WERI-Rb-1 (cell line): ENCODE results near the gene SPDYE3.
A peak's percentile ranks its signal among the peaks of the same experiment; 100 is the strongest.
"Not testable (repeated sequence)": the region's sequence is repeated elsewhere in the genome, so short reads cannot be mapped to it uniquely, and the experiment has no call there.

Source experiments
- DNase-seq: peaks from one replicate; pipeline ENCODE4 v3.0.0-alpha.2; 2020
- H3K27ac ChIP-seq: fragments of 250-450 bp; sonication (Bioruptor Pico); 2 replicates; pipeline ENCODE4 v1.5.1; 2020; ENCODE audit warnings: mild to moderate bottlenecking, moderate library complexity
- H3K27me3 ChIP-seq: fragments of 250-450 bp; sonication (Bioruptor Pico); 2 replicates; pipeline ENCODE4 v1.5.1; 2021; ENCODE audit warnings: mild to moderate bottlenecking, low read depth, moderate library complexity; ENCODE audit not compliant: insufficient read depth, severe bottlenecking
- H3K36me3 ChIP-seq: fragments of 250-450 bp; sonication (Bioruptor Pico); 2 replicates; pipeline ENCODE4 v1.5.1; 2020; ENCODE audit warnings: mild to moderate bottlenecking, moderate library complexity
- H3K4me3 ChIP-seq: 2 replicates; pipeline ENCODE4 v1.5.1; 2011; ENCODE audit warnings: low read depth, mild to moderate bottlenecking, control low read depth, low read length
- H3K9me3 ChIP-seq: fragments of 250-450 bp; sonication (Bioruptor Pico); 2 replicates; pipeline ENCODE4 v1.5.1; 2021; ENCODE audit warnings: mild to moderate bottlenecking, moderate library complexity; ENCODE audit not compliant: severe bottlenecking
- CTCF ChIP-seq: IDR thresholded peaks from 2 replicates; pipeline ENCODE4 v1.5.1; 2011; ENCODE audit warnings: low read depth, mild to moderate bottlenecking, control low read depth, inconsistent platforms, low read length

Gene SPDYE3

GRCh38 chr7:100357131-100357561, 49.6 kb downstream of the SPDYE3 start:
- no peak for DNase-seq
- no peaks in the 10 kb centered on the region for H3K27me3 ChIP-seq
- no peak for TF ChIP-seq CTCF
- H3K4me3 ChIP-seq = no peak overlapping the region
- H3K36me3 ChIP-seq = peaks cover 81% of the 10 kb centered on the region
- H3K9me3 ChIP-seq = no peaks in the 10 kb centered on the region
- no peak overlapping the region for H3K27ac ChIP-seq

GRCh38 chr7:100358027-100358856, 50.7 kb downstream of the SPDYE3 start, which contains the start of gene PILRB:
Gene PILRB (plus strand): TSS chr7:100358117. CDS start chr7:100358303, 186 bp downstream.
- no peak within 1 kb of the TSS for H3K4me3 ChIP-seq
- no peaks in the 10 kb centered on the region for H3K9me3 ChIP-seq
- H3K27me3 ChIP-seq = no peaks in the 10 kb centered on the region
- H3K27ac ChIP-seq = no peak within 1 kb of the TSS
- TF ChIP-seq CTCF = peak; percentile 36
- DNase-seq = no peak
- peaks cover 86% of the 10 kb centered on the region for H3K36me3 ChIP-seq

GRCh38 chr7:100358857-100359212, 51.3 kb downstream of the SPDYE3 start:
- H3K4me3 ChIP-seq = no peak overlapping the region
- H3K27me3 ChIP-seq = no peaks in the 10 kb centered on the region
- H3K27ac ChIP-seq = no peak overlapping the region
- DNase-seq = no peak
- no peak for TF ChIP-seq CTCF
- H3K9me3 ChIP-seq = no peaks in the 10 kb centered on the region
- peaks cover 88% of the 10 kb centered on the region for H3K36me3 ChIP-seq

GRCh38 chr7:100360135-100360854, 52.8 kb downstream of the SPDYE3 start:
- Histone ChIP-seq H3K27me3 (no peaks in the 10 kb centered on the region), H3K36me3 (peaks cover 86% of the 10 kb centered on the region), H3K4me3 (no peak overlapping the region), H3K9me3 (no peaks in the 10 kb centered on the region), H3K27ac (no peak overlapping the region)
- no peak for TF ChIP-seq CTCF
- no peak for DNase-seq

GRCh38 chr7:100363098-100363497, 55.6 kb downstream of the SPDYE3 start:
- Histone ChIP-seq H3K36me3 (peaks cover 66% of the 10 kb centered on the region), H3K27ac (no peak overlapping the region), H3K27me3 (no peaks in the 10 kb centered on the region), H3K9me3 (no peaks in the 10 kb centered on the region), H3K4me3 (no peak overlapping the region)
- TF ChIP-seq CTCF = no peak
- no peak for DNase-seq

GRCh38 chr7:100363797-100364196, 56.3 kb downstream of the SPDYE3 start:
- not testable (repeated sequence) for DNase-seq, H3K27ac ChIP-seq, H3K9me3 ChIP-seq, H3K27me3 ChIP-seq, H3K4me3 ChIP-seq
- H3K36me3 ChIP-seq = peaks cover 66% of the 10 kb centered on the region
